Breast epithelium (tissue), 4 donors: Measurements from ENCODE around the gene NR3C2. TPM values are rescaled to one million over a fixed set of nuclear protein-coding genes. Genes with fewer than 3 reads are reported as not detected.

Experiments
- DNase-seq, 2 donors: peaks; one replicate each; pipeline ENCODE4 v3.0.0-alpha.2; 2019; ENCODE audit warnings: low spot score in 2 of 2
- H3K27ac ChIP-seq, 2 donors: fragments of 200-600 bp; sonication (generic) in 1 of 2; one replicate each; pipeline ENCODE4 v1.5.1; 2016 to 2019; ENCODE audit warnings: mild to moderate bottlenecking in 1 of 2
- H3K27me3 ChIP-seq, 2 donors: fragments of 200-600 bp; sonication (generic) in 1 of 2; one replicate each; pipeline versions ENCODE4 v1.5.1 to v1.6.0; 2017 to 2019; ENCODE audit warnings: control low read depth in 1 of 2, mild to moderate bottlenecking in 1 of 2
- H3K36me3 ChIP-seq: fragments of 200-600 bp; one replicate; pipeline ENCODE4 v1.5.1; 2019
- H3K4me1 ChIP-seq, 2 donors: fragments of 200-600 bp; sonication (generic); one replicate each; pipeline ENCODE4 v1.5.1; 2016 to 2019; ENCODE audit warnings: control low read depth in 1 of 2
- H3K4me3 ChIP-seq, 3 donors: fragments of 200-600 bp; sonication (generic); 1 replicate in 2 of 3; 2 replicates in 1 of 3; pipeline ENCODE4 v1.5.1; 2016 to 2019; ENCODE audit warnings: mild to moderate bottlenecking in 3 of 3, moderate library complexity in 2 of 3
- H3K9me3 ChIP-seq, 2 donors: fragments of 200-600 bp; sonication (generic) in 1 of 2; one replicate each; pipeline ENCODE4 v1.5.1; 2016 to 2019; ENCODE audit warnings: control low read depth in 1 of 2
- POLR2A ChIP-seq: fragments of 450-650 bp; IDR thresholded peaks from one replicate; pipeline ENCODE4 v1.6.1; 2016; ENCODE audit warnings: antibody characterized with exemption, mild to moderate bottlenecking, moderate library complexity
- POLR2AphosphoS5 ChIP-seq, 3 donors: sonication (generic); formaldehyde crosslinking; IDR thresholded peaks; one replicate each; pipeline ENCODE4 v1.6.1; 2017; ENCODE audit warnings: antibody characterized with exemption in 3 of 3
- intact Hi-C: fragments of 100-400 bp; cut with DNase I; formaldehyde crosslinking; loops from one replicate; pipeline ENCODE4 v1.15.1; 2023; ENCODE audit warnings: low total_unique reads
- total RNA-seq, 3 donors: library from RNA; depleted of rRNA; stranded (reverse); fragments of >200 nt; gene quantifications; one replicate each; pipeline ENCODE4 v1.1.0, GENCODE V29; 2016
- TF ChIP-seq, protein P1 (sequence below), 3 donors: fragments of 450-650 bp; IDR thresholded peaks; one replicate each; pipeline ENCODE4 v1.5.1; 2016 to 2017; ENCODE audit warnings: antibody characterized with exemption in 3 of 3, mild to moderate bottlenecking in 3 of 3, moderate library complexity in 3 of 3

NR3C2 gene
- total RNA-seq, 3 donors from 2014 or later: 8.0 to 39.5 (median 13.8) TPM

DNA sequence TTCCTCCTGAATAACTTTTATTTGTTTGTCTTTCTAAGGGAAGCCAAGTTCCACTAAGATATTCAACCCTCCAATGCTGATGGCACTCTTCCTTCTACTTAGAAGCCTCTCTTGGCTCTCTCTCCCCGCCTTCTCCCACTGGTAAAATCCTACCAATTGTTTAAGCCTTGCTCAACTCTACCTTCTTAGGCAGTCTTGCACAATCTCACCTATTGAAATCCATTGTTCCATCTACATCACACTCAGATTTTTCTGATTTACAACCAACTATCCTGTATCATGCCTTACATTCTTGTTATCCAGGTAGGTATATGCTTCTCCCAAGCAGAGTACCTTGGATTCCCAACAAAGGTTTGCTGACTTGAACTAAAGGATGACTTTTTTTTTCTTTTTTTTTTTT, 69.1 kb downstream of the NR3C2 start:
- intact Hi-C loops: no loop called here
- no peak for DNase-seq
- Histone ChIP-seq H3K27me3 (no peaks in the 10 kb centered on the region), H3K4me3 (no peak overlapping the region), H3K36me3 (no peaks in the 10 kb centered on the region), H3K27ac (no peak overlapping the region), H3K9me3 (no peaks in the 10 kb centered on the region), H3K4me1 (no peaks in the 10 kb centered on the region)
- TF ChIP-seq POLR2A (no peak), POLR2AphosphoS5 (IDR thresholded peaks at IDR 0.05) (no peak)
- TF ChIP-seq, protein P1, sequence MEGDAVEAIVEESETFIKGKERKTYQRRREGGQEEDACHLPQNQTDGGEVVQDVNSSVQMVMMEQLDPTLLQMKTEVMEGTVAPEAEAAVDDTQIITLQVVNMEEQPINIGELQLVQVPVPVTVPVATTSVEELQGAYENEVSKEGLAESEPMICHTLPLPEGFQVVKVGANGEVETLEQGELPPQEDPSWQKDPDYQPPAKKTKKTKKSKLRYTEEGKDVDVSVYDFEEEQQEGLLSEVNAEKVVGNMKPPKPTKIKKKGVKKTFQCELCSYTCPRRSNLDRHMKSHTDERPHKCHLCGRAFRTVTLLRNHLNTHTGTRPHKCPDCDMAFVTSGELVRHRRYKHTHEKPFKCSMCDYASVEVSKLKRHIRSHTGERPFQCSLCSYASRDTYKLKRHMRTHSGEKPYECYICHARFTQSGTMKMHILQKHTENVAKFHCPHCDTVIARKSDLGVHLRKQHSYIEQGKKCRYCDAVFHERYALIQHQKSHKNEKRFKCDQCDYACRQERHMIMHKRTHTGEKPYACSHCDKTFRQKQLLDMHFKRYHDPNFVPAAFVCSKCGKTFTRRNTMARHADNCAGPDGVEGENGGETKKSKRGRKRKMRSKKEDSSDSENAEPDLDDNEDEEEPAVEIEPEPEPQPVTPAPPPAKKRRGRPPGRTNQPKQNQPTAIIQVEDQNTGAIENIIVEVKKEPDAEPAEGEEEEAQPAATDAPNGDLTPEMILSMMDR (IDR thresholded peaks at IDR 0.05): no peak

DNA sequence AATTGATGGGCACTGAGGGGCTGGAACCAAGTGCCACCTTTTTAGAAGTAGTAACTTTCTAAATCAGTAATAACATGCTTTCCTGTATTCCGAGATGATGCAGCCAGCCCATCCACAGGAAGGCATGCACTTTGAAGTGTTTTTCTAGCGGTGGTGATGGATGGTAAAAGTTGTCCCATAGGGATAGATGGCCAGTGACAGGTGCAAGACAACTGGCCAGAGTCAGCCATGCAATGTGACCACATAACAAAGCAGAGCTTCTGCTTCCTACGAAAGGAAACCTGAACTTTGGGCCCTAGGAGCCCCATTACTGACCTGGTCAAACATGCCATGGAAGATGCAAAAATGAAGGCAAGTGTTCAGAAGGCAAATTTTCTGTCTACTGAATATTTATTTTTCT, 72.3 kb downstream of the NR3C2 start:
- H3K4me1 ChIP-seq: no peaks in the 10 kb centered on the region
- intact Hi-C loops: no loop called here
- no peak for TF ChIP-seq POLR2A
- TF ChIP-seq, protein P1 (IDR thresholded peaks at IDR 0.05): no peak
- no peak for TF ChIP-seq POLR2AphosphoS5 (IDR thresholded peaks at IDR 0.05)
- H3K27me3 ChIP-seq: no peaks in the 10 kb centered on the region
- no peak overlapping the region for H3K4me3 ChIP-seq
- no peak for DNase-seq
- H3K36me3 ChIP-seq: no peaks in the 10 kb centered on the region
- no peak overlapping the region for H3K27ac ChIP-seq
- no peaks in the 10 kb centered on the region for H3K9me3 ChIP-seq

DNA sequence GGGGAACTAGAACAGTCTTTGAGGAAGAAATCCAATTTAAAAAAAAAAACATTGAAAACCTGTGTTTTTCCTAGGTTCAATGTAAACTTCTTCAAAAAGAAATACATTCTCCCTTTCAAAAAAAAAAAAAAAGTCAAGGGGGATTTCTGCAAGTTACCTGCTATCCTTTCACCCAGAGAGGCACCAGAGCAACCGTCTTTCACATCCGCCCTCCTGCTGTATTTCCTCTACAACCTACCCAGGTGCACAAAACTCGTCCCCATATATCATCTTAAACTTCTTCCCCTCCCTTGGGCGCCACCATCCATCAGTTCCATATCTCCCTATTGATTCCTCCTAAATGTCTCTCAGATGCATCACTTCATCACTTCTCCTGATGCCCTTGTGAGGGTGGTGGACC, 74.5 kb downstream of the NR3C2 start:
- H3K4me1 ChIP-seq: no peaks in the 10 kb centered on the region
- no peak for DNase-seq
- TF ChIP-seq, protein P1 (IDR thresholded peaks at IDR 0.05): no peak
- TF ChIP-seq POLR2AphosphoS5 (IDR thresholded peaks at IDR 0.05) (no peak), POLR2A (no peak)
- H3K4me3 ChIP-seq: no peak overlapping the region
- H3K9me3 ChIP-seq: no peaks in the 10 kb centered on the region
- no peak overlapping the region for H3K27ac ChIP-seq
- intact Hi-C loops: no loop called here
- H3K36me3 ChIP-seq: no peaks in the 10 kb centered on the region
- H3K27me3 ChIP-seq: no peaks in the 10 kb centered on the region

DNA sequence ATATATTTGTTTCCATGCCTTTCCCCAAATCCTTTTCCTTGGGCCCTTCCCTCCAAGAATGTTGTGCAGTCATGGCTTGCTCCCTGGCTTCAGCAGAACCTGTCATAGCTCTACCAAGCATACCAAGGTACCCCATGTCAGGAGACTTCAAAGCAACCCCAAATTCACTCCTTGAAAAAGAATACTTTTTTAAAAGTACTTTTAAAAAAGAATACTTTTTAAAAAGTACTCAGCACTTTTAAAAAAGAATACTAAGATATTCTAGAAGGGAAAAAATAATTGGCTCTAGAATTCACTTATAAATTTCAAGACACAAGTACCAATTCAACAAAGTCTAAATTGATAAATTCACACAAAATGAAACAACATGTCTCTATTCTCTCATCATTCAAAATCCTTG, 76.0 kb downstream of the NR3C2 start:
- H3K4me3 ChIP-seq: no peak overlapping the region
- no peaks in the 10 kb centered on the region for H3K9me3 ChIP-seq
- TF ChIP-seq POLR2AphosphoS5 (IDR thresholded peaks at IDR 0.05) (no peak), POLR2A (no peak)
- TF ChIP-seq, protein P1 (IDR thresholded peaks at IDR 0.05): no peak
- H3K4me1 ChIP-seq: no peaks in the 10 kb centered on the region
- no peak overlapping the region for H3K27ac ChIP-seq
- intact Hi-C loops: no loop called here
- no peak for DNase-seq
- no peaks in the 10 kb centered on the region for H3K27me3 ChIP-seq
- no peaks in the 10 kb centered on the region for H3K36me3 ChIP-seq

DNA sequence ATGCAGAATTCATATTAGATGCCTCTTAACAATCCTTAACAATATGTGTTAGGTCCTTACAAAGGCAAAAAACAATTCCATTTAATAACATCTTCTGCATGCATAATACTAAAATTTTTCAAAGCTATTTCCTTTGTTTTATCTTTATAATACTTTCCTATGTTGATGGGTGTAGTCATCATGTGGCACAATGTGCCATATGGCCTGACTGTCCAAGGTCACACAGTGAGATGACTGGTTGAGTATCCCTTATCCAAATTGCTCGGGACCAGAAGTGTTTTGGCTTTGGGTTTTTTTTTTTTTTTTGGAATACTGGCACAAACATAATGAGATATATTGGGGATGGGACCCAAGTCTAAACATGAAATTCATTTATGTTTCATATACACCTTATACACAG, 77.7 kb downstream of the NR3C2 start:
- H3K27me3 ChIP-seq: no peaks in the 10 kb centered on the region
- no peak overlapping the region for H3K4me3 ChIP-seq
- no peak for DNase-seq
- intact Hi-C loops: no loop called here
- TF ChIP-seq, protein P1 (IDR thresholded peaks at IDR 0.05): no peak
- no peak for TF ChIP-seq POLR2AphosphoS5 (IDR thresholded peaks at IDR 0.05)
- no peak for TF ChIP-seq POLR2A
- no peak overlapping the region for H3K27ac ChIP-seq
- no peaks in the 10 kb centered on the region for H3K4me1 ChIP-seq
- H3K36me3 ChIP-seq: no peaks in the 10 kb centered on the region
- no peaks in the 10 kb centered on the region for H3K9me3 ChIP-seq
